Gastroesophageal sphincter (tissue), 3 donors: Measurements from ENCODE around the gene GUCY1A2.

Source experiments
- EP300 ChIP-seq: sonication (generic); formaldehyde crosslinking; IDR thresholded peaks from one replicate; pipeline ENCODE4 v1.6.1; 2017; ENCODE audit warnings: antibody characterized with exemption, mild to moderate bottlenecking
- POLR2A ChIP-seq, 2 donors: fragments of 450-650 bp; IDR thresholded peaks; one replicate each; pipeline ENCODE4 v1.6.1; 2017; ENCODE audit warnings: antibody characterized with exemption in 2 of 2, mild to moderate bottlenecking in 2 of 2, moderate library complexity in 1 of 2
- POLR2AphosphoS5 ChIP-seq: sonication (generic); formaldehyde crosslinking; IDR thresholded peaks from one replicate; pipeline ENCODE4 v1.6.1; 2017; ENCODE audit warnings: antibody characterized with exemption
- TF ChIP-seq, protein P1 (sequence below), 4 experiments: fragments of 200-600 bp in 2 of 4; fragments of 450-650 bp in 2 of 4; sonication (generic) in 1 of 4; IDR thresholded peaks; one replicate each; pipeline ENCODE4 v1.5.1; 2017 to 2019; ENCODE audit warnings: antibody characterized with exemption in 4 of 4, mild to moderate bottlenecking in 2 of 4, moderate library complexity in 2 of 4

DNA sequence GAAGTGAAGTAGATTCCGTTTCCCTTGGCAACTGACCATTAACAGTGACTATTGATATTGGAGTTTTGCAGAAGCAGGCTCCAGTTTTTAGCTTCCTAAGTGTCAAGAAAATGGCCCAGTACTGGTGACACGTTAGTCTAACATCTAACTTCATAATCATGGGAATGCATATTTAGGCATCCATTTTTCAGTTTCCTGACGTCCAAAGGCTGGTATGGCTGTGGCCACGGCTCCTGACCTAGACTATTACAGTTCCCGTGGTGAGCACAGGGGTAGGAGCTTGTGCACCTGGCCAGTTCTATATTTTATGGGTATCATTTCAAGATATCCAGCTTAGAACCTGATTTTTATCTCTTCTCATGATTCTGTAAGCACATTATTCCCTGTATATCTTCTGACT, 323.8 kb downstream of the GUCY1A2 start:
- TF ChIP-seq POLR2AphosphoS5 (no peak), POLR2A (IDR thresholded peaks at IDR 0.05) (no peak), EP300 (no peak)
- TF ChIP-seq, protein P1, sequence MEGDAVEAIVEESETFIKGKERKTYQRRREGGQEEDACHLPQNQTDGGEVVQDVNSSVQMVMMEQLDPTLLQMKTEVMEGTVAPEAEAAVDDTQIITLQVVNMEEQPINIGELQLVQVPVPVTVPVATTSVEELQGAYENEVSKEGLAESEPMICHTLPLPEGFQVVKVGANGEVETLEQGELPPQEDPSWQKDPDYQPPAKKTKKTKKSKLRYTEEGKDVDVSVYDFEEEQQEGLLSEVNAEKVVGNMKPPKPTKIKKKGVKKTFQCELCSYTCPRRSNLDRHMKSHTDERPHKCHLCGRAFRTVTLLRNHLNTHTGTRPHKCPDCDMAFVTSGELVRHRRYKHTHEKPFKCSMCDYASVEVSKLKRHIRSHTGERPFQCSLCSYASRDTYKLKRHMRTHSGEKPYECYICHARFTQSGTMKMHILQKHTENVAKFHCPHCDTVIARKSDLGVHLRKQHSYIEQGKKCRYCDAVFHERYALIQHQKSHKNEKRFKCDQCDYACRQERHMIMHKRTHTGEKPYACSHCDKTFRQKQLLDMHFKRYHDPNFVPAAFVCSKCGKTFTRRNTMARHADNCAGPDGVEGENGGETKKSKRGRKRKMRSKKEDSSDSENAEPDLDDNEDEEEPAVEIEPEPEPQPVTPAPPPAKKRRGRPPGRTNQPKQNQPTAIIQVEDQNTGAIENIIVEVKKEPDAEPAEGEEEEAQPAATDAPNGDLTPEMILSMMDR (IDR thresholded peaks at IDR 0.05) = no peak
